SK-N-SH treated with all-trans-retinoic acid at 6 μM for 48 hours (cell line): ENCODE results near the gene PRRG2.

ENCODE experiments used
- ARNTL ChIP-seq: fragments of 450-650 bp; formaldehyde crosslinking; IDR thresholded peaks from 2 replicates; pipeline ENCODE4 v1.5.0; 2020; ENCODE audit warnings: low read depth, mild to moderate bottlenecking, moderate library complexity, borderline replicate concordance
- BACH2 ChIP-seq: fragments of 250-450 bp; sonication (Bioruptor Pico); IDR thresholded peaks from 2 replicates; pipeline ENCODE4 v1.9.0; 2021; ENCODE audit warnings: mild to moderate bottlenecking, borderline replicate concordance
- CSRNP3 ChIP-seq: fragments of 250-450 bp; sonication (Bioruptor Pico); IDR thresholded peaks from 2 replicates; pipeline ENCODE4 v1.5.1; 2021; ENCODE audit warnings: mild to moderate bottlenecking, moderate library complexity
- GLIS3 ChIP-seq: fragments of 250-450 bp; sonication (Bioruptor Pico); IDR thresholded peaks from 2 replicates; pipeline ENCODE4 v1.5.0; 2020; ENCODE audit warnings: mild to moderate bottlenecking, moderate library complexity
- PATZ1 ChIP-seq: fragments of 250-450 bp; sonication (Bioruptor Pico); IDR thresholded peaks from 2 replicates; pipeline ENCODE4 v1.8.0; 2020; ENCODE audit warnings: mild to moderate bottlenecking, moderate library complexity, borderline replicate concordance
- POU6F1 ChIP-seq: fragments of 250-450 bp; sonication (Bioruptor Pico); IDR thresholded peaks from 2 replicates; pipeline ENCODE4 v1.8.0; 2021; ENCODE audit warnings: low read depth, mild to moderate bottlenecking, moderate library complexity, borderline replicate concordance
- RARB ChIP-seq: fragments of 250-450 bp; sonication (Bioruptor Pico); IDR thresholded peaks from 2 replicates; pipeline ENCODE4 v1.8.0; 2021; ENCODE audit warnings: mild to moderate bottlenecking, moderate library complexity
- SNAI2 ChIP-seq: fragments of 250-450 bp; sonication (Bioruptor Pico); IDR thresholded peaks from 2 replicates; pipeline ENCODE4 v1.5.0; 2020; ENCODE audit warnings: mild to moderate bottlenecking, moderate library complexity
- TOX ChIP-seq: fragments of 250-450 bp; sonication (Bioruptor Pico); IDR thresholded peaks from 2 replicates; pipeline ENCODE4 v1.8.0; 2021; ENCODE audit warnings: mild to moderate bottlenecking, moderate library complexity, borderline replicate concordance
- ZFP3 ChIP-seq: fragments of 250-450 bp; sonication (Bioruptor Pico); IDR thresholded peaks from 2 replicates; pipeline ENCODE4 v1.5.0; 2020; ENCODE audit warnings: mild to moderate bottlenecking, moderate library complexity
- ZFP30 ChIP-seq: fragments of 450-650 bp; formaldehyde crosslinking; IDR thresholded peaks from 2 replicates; pipeline ENCODE4 v1.5.0; 2022; ENCODE audit warnings: mild to moderate bottlenecking, moderate library complexity
- ZNF565 ChIP-seq: fragments of 450-650 bp; formaldehyde crosslinking; conservative IDR thresholded peaks from 2 replicates; pipeline ENCODE4 v1.5.0; 2020; ENCODE audit warnings: low read depth, mild to moderate bottlenecking, moderate library complexity
- ZNF70 ChIP-seq: fragments of 450-650 bp; formaldehyde crosslinking; IDR thresholded peaks from 2 replicates; pipeline ENCODE4 v1.5.0; 2020; ENCODE audit warnings: mild to moderate bottlenecking, moderate library complexity

GRCh38 chr19:49605605-49606004 lies 24.5 kb downstream of the PRRG2 start:
- TF ChIP-seq PATZ1 (no peak), TOX (CRISPR knock-in tag) (no peak), ARNTL (CRISPR knock-in tag) (no peak), BACH2 (CRISPR knock-in tag) (no peak), GLIS3 (CRISPR knock-in tag) (no peak), POU6F1 (CRISPR knock-in tag) (no peak), CSRNP3 (no peak), ZFP3 (CRISPR knock-in tag) (no peak), ZFP30 (CRISPR knock-in tag) (no peak), ZNF70 (CRISPR knock-in tag) (no peak), RARB (CRISPR knock-in tag) (no peak), SNAI2 (no peak), ZNF565 (no peak)
